Glomerular visceral epithelial cell (primary cell): Measurements from ENCODE around the gene RBM24.

Experiments
- DNase-seq: peaks from one replicate; pipeline ENCODE4 v3.0.0-alpha.2; 2016; ENCODE audit errors: extremely low spot score

The RBM24 gene

GRCh38 chr6:17281100-17281496 is at the start of gene RBM24:
Gene RBM24, plus strand, starts transcription at chr6:17281361. Its CDS starts 221 bp downstream, at chr6:17281582.
- peak; percentile 70 for DNase-seq

GRCh38 chr6:17233531-17233930 is 47.6 kb upstream of the RBM24 start:
- DNase-seq: peak; percentile 32

- DNase-seq: no peak
These were observed 43.9 kb upstream of the RBM24 start for GRCh38 chr6:17237246-17237645.

- no peak for DNase-seq
These were observed 41.9 kb upstream of the RBM24 start for GRCh38 chr6:17239260-17239659.

GRCh38 chr6:17240803-17241500 is 40.2 kb upstream of the RBM24 start:
- no peak for DNase-seq

- no peak for DNase-seq
These were observed 39.1 kb upstream of the RBM24 start for GRCh38 chr6:17242087-17242486.

GRCh38 chr6:17250237-17250636 is 30.9 kb upstream of the RBM24 start:
- no peak for DNase-seq

GRCh38 chr6:17251953-17252352 is 29.2 kb upstream of the RBM24 start:
- no peak for DNase-seq

GRCh38 chr6:17258749-17259148 is 22.4 kb upstream of the RBM24 start:
- no peak for DNase-seq

GRCh38 chr6:17265570-17265969 is 15.6 kb upstream of the RBM24 start:
- no peak for DNase-seq

- no peak for DNase-seq
These were observed 13.6 kb upstream of the RBM24 start for GRCh38 chr6:17267566-17267965.

- no peak for DNase-seq
These were observed 13.0 kb upstream of the RBM24 start for GRCh38 chr6:17268114-17268513.

GRCh38 chr6:17269840-17270239 is 11.3 kb upstream of the RBM24 start:
- DNase-seq: no peak

- no peak for DNase-seq
These were observed 9.5 kb upstream of the RBM24 start for GRCh38 chr6:17271628-17272027.

GRCh38 chr6:17276766-17277165 is 4.4 kb upstream of the RBM24 start:
- DNase-seq: no peak

- DNase-seq: no peak
These were observed 3.9 kb upstream of the RBM24 start for GRCh38 chr6:17277256-17277655.

- DNase-seq: peak; percentile 51
These were observed 2.7 kb upstream of the RBM24 start for GRCh38 chr6:17278289-17279063.

GRCh38 chr6:17280138-17280537 is 1.0 kb upstream of the RBM24 start:
- no peak for DNase-seq

GRCh38 chr6:17280552-17281090 is 540 bp upstream of the RBM24 start:
- no peak for DNase-seq

- peak; percentile 21 for DNase-seq
These were observed 628 bp downstream of the RBM24 start for GRCh38 chr6:17281497-17282481.

- DNase-seq: no peak
These were observed 1.9 kb downstream of the RBM24 start for GRCh38 chr6:17283074-17283473.

- DNase-seq: no peak
These were observed 8.5 kb downstream of the RBM24 start for GRCh38 chr6:17289630-17290061.
